Small intestine (tissue), 7 donors: ENCODE results near the gene TEKT5. TPM values are rescaled to one million over a fixed set of nuclear protein-coding genes. Genes with fewer than 3 reads are reported as not detected.
A peak's percentile ranks its signal among the peaks of the same experiment; 100 is the strongest.

Source experiments
- DNase-seq, 2 donors: peaks; one replicate each; pipeline versions ENCODE4 v3.0.0 to v3.0.0-alpha.2; 2013
- FAIRE-seq: peaks from 2 replicates; lab custom pipeline; 2012; peaks lifted over from hg19 to GRCh38; lab: Jason Lieb, UNC
- H3K27ac ChIP-seq, 3 donors: one replicate each; pipeline ENCODE4 v1.5.1; 2013; ENCODE audit warnings: low read length in 2 of 3, mild to moderate bottlenecking in 2 of 3, control low read depth in 1 of 3, inconsistent platforms in 1 of 3, low read depth in 1 of 3, moderate library complexity in 1 of 3
- H3K27me3 ChIP-seq, 3 donors: one replicate each; pipeline ENCODE4 v1.6.1; 2013; ENCODE audit warnings: low read length in 3 of 3, inconsistent platforms in 1 of 3; ENCODE audit not compliant: control insufficient read depth in 3 of 3, insufficient read depth in 3 of 3
- H3K36me3 ChIP-seq, 3 donors: one replicate each; pipeline ENCODE4 v1.6.1; 2013; ENCODE audit warnings: low read length in 3 of 3, inconsistent platforms in 1 of 3, low read depth in 1 of 3, mild to moderate bottlenecking in 1 of 3, moderate library complexity in 1 of 3; ENCODE audit not compliant: control insufficient read depth in 3 of 3, insufficient read depth in 2 of 3
- H3K4me1 ChIP-seq, 3 donors: one replicate each; pipeline ENCODE4 v1.6.1; 2013; ENCODE audit warnings: low read length in 2 of 3, inconsistent platforms in 1 of 3, low read depth in 1 of 3, mild to moderate bottlenecking in 1 of 3, moderate library complexity in 1 of 3; ENCODE audit not compliant: control insufficient read depth in 3 of 3, insufficient read depth in 2 of 3
- H3K4me3 ChIP-seq, 3 donors: one replicate each; pipeline ENCODE4 v1.5.1; 2013; ENCODE audit warnings: low read length in 3 of 3, control low read depth in 1 of 3, inconsistent platforms in 1 of 3, low read depth in 1 of 3, mild to moderate bottlenecking in 1 of 3, moderate library complexity in 1 of 3
- H3K9me3 ChIP-seq, 2 donors: one replicate each; pipeline ENCODE4 v1.6.1; 2013; ENCODE audit warnings: low read depth in 1 of 2, low read length in 1 of 2; ENCODE audit not compliant: control insufficient read depth in 2 of 2, insufficient read depth in 1 of 2
- WGBS, 3 donors: extraction: QIAGEN DNeasy Blood & Tissue Kit; methylation state at CpG; one replicate each; pipeline ENCODE4 v1.1.7; 2013; 5-methylcytosine and 5-hydroxymethylcytosine counted together
- polyA plus RNA-seq, 4 donors: library from polyadenylated mRNA; stranded (reverse) in 3 of 4; unstranded in 1 of 4; fragments of 200-250 nt in 3 of 4; fragments of 120-200 nt in 1 of 4; gene quantifications; one replicate each; pipeline versions ENCODE4 v1.2.1 to v1.2.3, GENCODE V29; 2013
- donor health status: healthy with polysubstance abuse.
- donor health status: control.
- donor health status: control.
- donor health status: Bipolar disorder and iron deficiency.
- donor health status: healthy.

TEKT5 gene
- polyA plus RNA-seq, 4 donors: 0.07 to 0.25 TPM; not detected in 2

- DNase-seq (no peak), FAIRE-seq (no peak)
- peaks cover 0 to 3% of the 10 kb centered on the region in 2 donors for H3K9me3 ChIP-seq
- 56 to 71% (median 63%) methylated on average over 12 of the region's 12 CpGs for WGBS, 3 donors
- no peak overlapping the region for H3K27ac ChIP-seq
- H3K4me1 ChIP-seq: no peaks in the 10 kb centered on the region
- no peaks in the 10 kb centered on the region for H3K27me3 ChIP-seq
- H3K4me3 ChIP-seq: no peak overlapping the region
- H3K36me3 ChIP-seq: no peaks in the 10 kb centered on the region
Measured at GRCh38 chr16:10600782-10601443, 93.8 kb downstream of the TEKT5 start.

- DNase-seq (no peak), FAIRE-seq (no peak)
- Histone ChIP-seq H3K4me3 (no peak overlapping the region), H3K27me3 (no peaks in the 10 kb centered on the region), H3K9me3 (peaks cover 0 to 3% of the 10 kb centered on the region in 2 donors), H3K4me1 (no peaks in the 10 kb centered on the region), H3K36me3 (no peaks in the 10 kb centered on the region), H3K27ac (peak overlapping the region in 1 of 3 donors; percentile 55)
- 68 to 72% (median 69%) methylated on average over 7 of the region's 7 CpGs for WGBS, 3 donors
Measured at GRCh38 chr16:10599626-10600025, 95.1 kb downstream of the TEKT5 start.

- no peaks in the 10 kb centered on the region for H3K27me3 ChIP-seq
- no peaks in the 10 kb centered on the region for H3K36me3 ChIP-seq
- no peaks in the 10 kb centered on the region for H3K4me1 ChIP-seq
- no peak for FAIRE-seq
- WGBS, 3 donors: 7 to 33% (median 24%) methylated on average over 11 of the region's 11 CpGs
- H3K27ac ChIP-seq: peak overlapping the region in 1 of 3 donors; percentile 74
- no peaks in the 10 kb centered on the region for H3K9me3 ChIP-seq
- peak in 1 of 2 donors; percentile 82 for DNase-seq
- no peak overlapping the region for H3K4me3 ChIP-seq
Measured at GRCh38 chr16:10598157-10598556, 96.6 kb downstream of the TEKT5 start.

GRCh38 chr16:10597187-10597601, 97.5 kb downstream of the TEKT5 start:
- FAIRE-seq (no peak), DNase-seq (peak in 1 of 2 donors; percentile 65)
- no peaks in the 10 kb centered on the region for H3K27me3 ChIP-seq
- no peak overlapping the region for H3K4me3 ChIP-seq
- H3K27ac ChIP-seq: peak overlapping the region in 1 of 3 donors; percentile 74
- H3K4me1 ChIP-seq: no peaks in the 10 kb centered on the region
- 32 to 43% (median 41%) methylated on average over 3 of the region's 3 CpGs for WGBS, 3 donors
- H3K36me3 ChIP-seq: no peaks in the 10 kb centered on the region
- no peaks in the 10 kb centered on the region for H3K9me3 ChIP-seq

GRCh38 chr16:10594312-10594950, 100.3 kb downstream of the TEKT5 start:
- peak; percentile 19 to 93 for DNase-seq
- no peak for FAIRE-seq
- WGBS, 3 donors: 7 to 47% (median 36%) methylated on average over 9 of the region's 9 CpGs
- Histone ChIP-seq H3K9me3 (no peaks in the 10 kb centered on the region), H3K27ac (peak overlapping the region in 1 of 3 donors; percentile 81), H3K36me3 (no peaks in the 10 kb centered on the region), H3K4me1 (no peaks in the 10 kb centered on the region), H3K27me3 (no peaks in the 10 kb centered on the region), H3K4me3 (no peak overlapping the region)

- Histone ChIP-seq H3K9me3 (no peaks in the 10 kb centered on the region), H3K27ac (no peak overlapping the region), H3K4me3 (no peak overlapping the region), H3K4me1 (no peaks in the 10 kb centered on the region), H3K36me3 (no peaks in the 10 kb centered on the region), H3K27me3 (no peaks in the 10 kb centered on the region)
- WGBS, 3 donors: 83 to 89% (median 86%) methylated on average over 1 of the region's 1 CpG
- FAIRE-seq: no peak
- no peak for DNase-seq
Measured at GRCh38 chr16:10592611-10593010, 102.1 kb downstream of the TEKT5 start.

GRCh38 chr16:10590342-10590741, 104.4 kb downstream of the TEKT5 start:
- H3K36me3 ChIP-seq: no peaks in the 10 kb centered on the region
- no peak overlapping the region for H3K4me3 ChIP-seq
- H3K4me1 ChIP-seq: no peaks in the 10 kb centered on the region
- no peak overlapping the region for H3K27ac ChIP-seq
- DNase-seq (no peak), FAIRE-seq (no peak)
- H3K9me3 ChIP-seq: no peaks in the 10 kb centered on the region
- no peaks in the 10 kb centered on the region for H3K27me3 ChIP-seq
- WGBS, 3 donors: 80 to 86% (median 82%) methylated on average over 4 of the region's 4 CpGs

- WGBS, 3 donors: 69 to 76% (median 72%) methylated on average over 5 of the region's 5 CpGs
- no peak for DNase-seq
- Histone ChIP-seq H3K4me1 (no peaks in the 10 kb centered on the region), H3K4me3 (no peak overlapping the region), H3K27me3 (no peaks in the 10 kb centered on the region), H3K9me3 (no peaks in the 10 kb centered on the region), H3K36me3 (no peaks in the 10 kb centered on the region), H3K27ac (no peak overlapping the region)
- FAIRE-seq: no peak
Measured at GRCh38 chr16:10589109-10589508, 105.6 kb downstream of the TEKT5 start.
